PC-9 (cell line): ENCODE measurements around the gene FKBP5. TPM values are rescaled to one million over a fixed set of nuclear protein-coding genes. Genes with fewer than 3 reads are reported as not detected.

Experiments
- BruUV-seq: library from RNA; stranded (reverse); fragments of 400-500 nt; replicated peaks from 2 replicates; lab custom pipeline; 2021; lab: Mats Ljungman, UMichigan
- CTCF ChIA-PET: fragments of 300-600 bp; sonication (Branson Sonifier 250); formaldehyde crosslinking; loops from one replicate; lab custom pipeline; 2022; ENCODE audit warnings: antibody characterized with exemption; lab: Charles Lee
- POLR2A ChIA-PET: fragments of 300-600 bp; sonication (Branson Sonifier 250); formaldehyde crosslinking; loops from one replicate; lab custom pipeline; 2022; ENCODE audit warnings: antibody characterized with exemption; ENCODE audit not compliant: unreplicated experiment; lab: Charles Lee
- DNase-seq, 2 experiments: peaks; one replicate each; pipeline versions ENCODE4 v3.0.0 to v3.0.0-alpha.2; 2015 to 2022; ENCODE audit warnings: mixed read lengths in 1 of 2
- H2AFZ ChIP-seq: fragments of 200-600 bp; sonication (generic); 2 replicates; pipeline ENCODE4 v1.8.1; 2017; ENCODE audit warnings: antibody characterized with exemption
- H3F3A ChIP-seq: fragments of 200-600 bp; sonication (generic); 2 replicates; pipeline ENCODE4 v1.8.1; 2017; ENCODE audit warnings: antibody characterized with exemption, mild to moderate bottlenecking, low read depth; ENCODE audit not compliant: insufficient read depth
- H3K27ac ChIP-seq: fragments of 200-600 bp; sonication (generic); 2 replicates; pipeline ENCODE4 v1.6.1; 2016; ENCODE audit warnings: mixed run types
- H3K27me3 ChIP-seq: fragments of 200-600 bp; sonication (generic); 2 replicates; pipeline ENCODE4 v1.6.1; 2016; ENCODE audit warnings: low read depth, mixed run types; ENCODE audit not compliant: insufficient read depth
- H3K36me3 ChIP-seq: fragments of 200-600 bp; sonication (generic); 2 replicates; pipeline ENCODE4 v1.6.1; 2016; ENCODE audit warnings: low read depth, mixed run types
- H3K4me1 ChIP-seq: fragments of 200-600 bp; sonication (generic); replicated peaks from 2 replicates; pipeline ENCODE4 v1.6.1; 2016; ENCODE audit warnings: mixed run types; ENCODE audit not compliant: insufficient read depth
- H3K4me2 ChIP-seq: fragments of 200-600 bp; sonication (generic); 2 replicates; pipeline ENCODE4 v1.6.1; 2017; ENCODE audit warnings: mixed run types
- H3K4me3 ChIP-seq: fragments of 200-600 bp; sonication (generic); 2 replicates; pipeline ENCODE4 v1.6.1; 2016; ENCODE audit warnings: mixed run types
- H3K79me2 ChIP-seq: fragments of 200-600 bp; sonication (generic); 2 replicates; pipeline ENCODE4 v1.6.1; 2017; ENCODE audit warnings: low read depth, mixed run types
- H3K9me2 ChIP-seq: fragments of 200-600 bp; sonication (generic); 2 replicates; pipeline ENCODE4 v1.8.1; 2017; ENCODE audit warnings: mild to moderate bottlenecking; ENCODE audit not compliant: insufficient read depth
- H3K9me3 ChIP-seq: fragments of 200-600 bp; sonication (generic); 2 replicates; pipeline ENCODE4 v1.8.1; 2016; ENCODE audit warnings: low read depth; ENCODE audit not compliant: insufficient read depth
- H4K20me1 ChIP-seq: fragments of 200-600 bp; sonication (generic); 2 replicates; pipeline ENCODE4 v1.8.1; 2017; ENCODE audit not compliant: insufficient read depth
- EZH2 ChIP-seq: fragments of 200-600 bp; sonication (generic); IDR thresholded peaks from 2 replicates; pipeline ENCODE4 v1.8.0; 2017; ENCODE audit warnings: antibody characterized with exemption, low read depth
- intact Hi-C: fragments of 100-400 bp; cut with micrococcal nuclease; formaldehyde crosslinking; loops from one replicate; pipeline ENCODE4 v1.10.0; 2022; ENCODE audit not compliant: unreplicated experiment
- total RNA-seq: library from RNA; stranded (reverse); gene quantifications from 2 replicates; pipeline ENCODE4 v1.2.3, GENCODE V29; 2021
- TF ChIP-seq, protein P1 (sequence below): fragments of 200-600 bp; sonication (generic); conservative IDR thresholded peaks from 2 replicates; pipeline ENCODE4 v1.6.1; 2017; ENCODE audit warnings: mixed run types, antibody characterized with exemption, mild to moderate bottlenecking, moderate library complexity

The FKBP5 gene
- total RNA-seq, 1 experiment from 2014 or later, result 5.0 TPM

DNA sequence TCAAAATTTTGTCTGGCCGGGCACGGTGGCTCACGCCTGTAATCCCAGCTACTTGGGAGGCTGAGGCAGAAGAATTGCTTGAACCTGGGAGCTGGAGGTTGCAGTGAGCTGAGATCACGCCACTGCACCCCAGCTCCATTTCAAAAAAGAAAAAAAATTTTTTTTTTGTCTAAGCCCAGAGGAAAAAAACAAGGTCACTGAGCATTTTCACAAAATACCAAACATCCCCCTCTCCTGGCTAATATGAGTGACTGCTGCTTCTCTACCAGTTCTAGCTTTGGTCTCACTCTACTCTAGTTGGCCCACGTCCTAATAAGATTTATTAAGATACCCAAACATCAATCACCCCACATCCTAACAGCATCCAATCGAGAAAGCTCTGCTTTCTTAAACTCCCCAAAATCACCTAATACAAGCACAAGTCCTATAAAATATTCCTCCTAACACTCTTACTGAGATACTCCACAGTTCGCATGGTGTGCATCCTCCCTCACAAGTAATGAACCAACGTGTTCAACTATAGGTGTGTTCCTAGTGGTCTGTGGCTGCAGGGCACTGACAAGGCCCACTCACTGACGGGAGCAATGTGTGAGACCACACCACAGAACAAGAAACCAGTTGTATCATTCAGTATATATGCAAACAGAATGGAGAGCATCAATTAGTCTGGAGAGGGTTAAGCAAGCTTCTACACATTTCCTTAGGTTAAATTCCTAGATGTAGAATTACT lies 64.2 kb downstream of the FKBP5 start:
- CTCF ChIA-PET, result interaction anchor here (0.6 to 1.2 kb wide), 5 partner anchors 33 to 327 kb away, joined by 3 to 8 read pairs (median 3); no protein-coding TSS in a partner anchor
- H3K27me3 ChIP-seq, result no peaks in the 10 kb centered on the region

GRCh38 chr6:35622283-35622682 lies 66.4 kb downstream of the FKBP5 start:
- H3K9me3 ChIP-seq, result no peaks in the 10 kb centered on the region
- no peak overlapping the region for H3K4me2 ChIP-seq
- H3K79me2 ChIP-seq, result no peaks in the 10 kb centered on the region
- no peaks in the 10 kb centered on the region for H3K9me2 ChIP-seq
- BruUV-seq, result no TSS peak
- H3K4me1 ChIP-seq, result 0 out of 2 replicates have a peak, but pooled peaks cover 6% of the 10 kb centered on the region
- no peaks in the 10 kb centered on the region for H3K36me3 ChIP-seq
- no peak for DNase-seq
- no peaks in the 10 kb centered on the region for H4K20me1 ChIP-seq
- no peak overlapping the region for H2AFZ ChIP-seq
- intact Hi-C loops, result no loop called here
- POLR2A ChIA-PET, result interaction anchor here (0.6 kb wide), 1 partner anchor 392 kb away, joined by 3 read pairs; no protein-coding TSS in a partner anchor
- TF ChIP-seq, protein P1, sequence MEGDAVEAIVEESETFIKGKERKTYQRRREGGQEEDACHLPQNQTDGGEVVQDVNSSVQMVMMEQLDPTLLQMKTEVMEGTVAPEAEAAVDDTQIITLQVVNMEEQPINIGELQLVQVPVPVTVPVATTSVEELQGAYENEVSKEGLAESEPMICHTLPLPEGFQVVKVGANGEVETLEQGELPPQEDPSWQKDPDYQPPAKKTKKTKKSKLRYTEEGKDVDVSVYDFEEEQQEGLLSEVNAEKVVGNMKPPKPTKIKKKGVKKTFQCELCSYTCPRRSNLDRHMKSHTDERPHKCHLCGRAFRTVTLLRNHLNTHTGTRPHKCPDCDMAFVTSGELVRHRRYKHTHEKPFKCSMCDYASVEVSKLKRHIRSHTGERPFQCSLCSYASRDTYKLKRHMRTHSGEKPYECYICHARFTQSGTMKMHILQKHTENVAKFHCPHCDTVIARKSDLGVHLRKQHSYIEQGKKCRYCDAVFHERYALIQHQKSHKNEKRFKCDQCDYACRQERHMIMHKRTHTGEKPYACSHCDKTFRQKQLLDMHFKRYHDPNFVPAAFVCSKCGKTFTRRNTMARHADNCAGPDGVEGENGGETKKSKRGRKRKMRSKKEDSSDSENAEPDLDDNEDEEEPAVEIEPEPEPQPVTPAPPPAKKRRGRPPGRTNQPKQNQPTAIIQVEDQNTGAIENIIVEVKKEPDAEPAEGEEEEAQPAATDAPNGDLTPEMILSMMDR, result no peak
- no peak for TF ChIP-seq EZH2
- H3F3A ChIP-seq, result no peaks in the 10 kb centered on the region
- H3K4me3 ChIP-seq, result no peak overlapping the region
- no peaks in the 10 kb centered on the region for H3K27me3 ChIP-seq
- CTCF ChIA-PET, result no interaction called here
- H3K27ac ChIP-seq, result no peak overlapping the region

More for the DNA sequence above, 64.2 kb downstream of the FKBP5 start:
- TF ChIP-seq, protein P1, result peak; percentile 63
- TF ChIP-seq EZH2, result no peak
- H3K9me3 ChIP-seq, result no peaks in the 10 kb centered on the region
- 0 out of 2 replicates have a peak overlapping the region, but pooled peaks have one; percentile 19 for H2AFZ ChIP-seq
- no peaks in the 10 kb centered on the region for H3K36me3 ChIP-seq
- H3K4me1 ChIP-seq, result peaks cover 6% of the 10 kb centered on the region; the same call in 1 of the 2 replicates
- no peak overlapping the region for H3K4me3 ChIP-seq
- no peak overlapping the region for H3K4me2 ChIP-seq
- intact Hi-C loops, result loop anchor here (1.0 kb wide), 1 partner anchor 40 kb away; no protein-coding TSS in a partner anchor
- H3K9me2 ChIP-seq, result no peaks in the 10 kb centered on the region
- no peaks in the 10 kb centered on the region for H4K20me1 ChIP-seq
- H3K27ac ChIP-seq, result no peak overlapping the region
- POLR2A ChIA-PET, result no interaction called here
- H3F3A ChIP-seq, result no peaks in the 10 kb centered on the region
- H3K79me2 ChIP-seq, result no peaks in the 10 kb centered on the region
- BruUV-seq, result no TSS peak
- peak in 1 of 2 experiments; percentile 43 for DNase-seq

DNA sequence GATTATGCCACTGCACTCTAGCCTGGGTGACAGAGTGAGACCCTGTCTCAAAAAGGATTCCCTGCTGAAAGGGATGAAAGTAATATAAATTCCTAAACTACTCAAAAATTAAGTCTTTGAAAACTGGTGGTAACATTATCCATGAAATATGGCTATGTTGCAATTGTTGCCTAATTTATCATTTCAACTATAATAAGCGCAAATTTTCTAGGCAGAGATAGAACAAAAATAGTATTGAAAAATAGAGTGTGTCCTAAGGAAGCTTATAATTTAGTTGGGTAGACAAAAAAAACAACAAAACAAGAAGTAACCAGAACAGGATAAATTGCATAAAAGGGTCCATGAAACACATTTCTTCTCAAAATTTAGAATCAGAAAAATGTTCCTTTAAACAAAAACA lies 68.0 kb downstream of the FKBP5 start:
- intact Hi-C loops, result no loop called here
- Histone ChIP-seq H3K27me3 (no peaks in the 10 kb centered on the region), H3K79me2 (no peaks in the 10 kb centered on the region), H3K9me2 (no peaks in the 10 kb centered on the region), H3K4me2 (no peak overlapping the region), H2AFZ (no peak overlapping the region), H3K4me3 (no peak overlapping the region), H3K9me3 (no peaks in the 10 kb centered on the region), H3K36me3 (no peaks in the 10 kb centered on the region), H3K4me1 (peaks cover 20% of the 10 kb centered on the region), H4K20me1 (no peaks in the 10 kb centered on the region), H3K27ac (no peak overlapping the region), H3F3A (peaks cover 10% of the 10 kb centered on the region)
- CTCF ChIA-PET, result no interaction called here
- BruUV-seq, result no TSS peak
- TF ChIP-seq, protein P1, result no peak
- no peak for TF ChIP-seq EZH2
- POLR2A ChIA-PET, result no interaction called here
- no peak for DNase-seq
